DOHH2 (cell line): ENCODE results near the gene SRCAP.

Experiments
- EZH2phosphoT487 ChIP-seq: fragments of 200-600 bp; sonication (generic); IDR thresholded peaks from 2 replicates; pipeline ENCODE4 v1.6.1; 2017; ENCODE audit warnings: borderline replicate concordance, mild to moderate bottlenecking, antibody characterized with exemption, low read length, moderate library complexity, mixed read lengths
- TF ChIP-seq, protein P1 (sequence below): fragments of 200-600 bp; sonication (generic); IDR thresholded peaks from one replicate; pipeline ENCODE4 v1.5.1; 2014; ENCODE audit warnings: antibody characterized with exemption, mild to moderate bottlenecking, low read depth, low read length; ENCODE audit not compliant: poor library complexity, severe bottlenecking

DNA sequence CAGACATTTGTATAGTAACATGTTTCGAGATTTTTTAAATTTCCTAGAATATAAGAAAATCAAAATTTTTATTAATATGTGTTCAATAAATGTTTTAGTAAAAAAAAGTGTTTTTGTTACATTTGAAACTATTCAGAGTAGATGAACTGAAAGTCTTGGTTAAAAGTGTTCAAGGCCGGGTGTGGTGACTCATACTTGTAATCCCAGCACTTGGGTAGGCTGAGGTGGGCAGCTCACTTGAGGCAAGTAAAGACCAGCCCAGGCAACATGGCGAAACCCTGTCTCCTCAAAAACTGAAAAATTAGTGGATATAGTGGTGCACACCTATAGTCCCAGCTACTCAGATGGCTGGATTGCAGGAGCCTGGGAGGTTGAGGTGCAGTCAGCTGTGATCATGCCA is 32.4 kb downstream of the SRCAP start:
- TF ChIP-seq, protein P1, sequence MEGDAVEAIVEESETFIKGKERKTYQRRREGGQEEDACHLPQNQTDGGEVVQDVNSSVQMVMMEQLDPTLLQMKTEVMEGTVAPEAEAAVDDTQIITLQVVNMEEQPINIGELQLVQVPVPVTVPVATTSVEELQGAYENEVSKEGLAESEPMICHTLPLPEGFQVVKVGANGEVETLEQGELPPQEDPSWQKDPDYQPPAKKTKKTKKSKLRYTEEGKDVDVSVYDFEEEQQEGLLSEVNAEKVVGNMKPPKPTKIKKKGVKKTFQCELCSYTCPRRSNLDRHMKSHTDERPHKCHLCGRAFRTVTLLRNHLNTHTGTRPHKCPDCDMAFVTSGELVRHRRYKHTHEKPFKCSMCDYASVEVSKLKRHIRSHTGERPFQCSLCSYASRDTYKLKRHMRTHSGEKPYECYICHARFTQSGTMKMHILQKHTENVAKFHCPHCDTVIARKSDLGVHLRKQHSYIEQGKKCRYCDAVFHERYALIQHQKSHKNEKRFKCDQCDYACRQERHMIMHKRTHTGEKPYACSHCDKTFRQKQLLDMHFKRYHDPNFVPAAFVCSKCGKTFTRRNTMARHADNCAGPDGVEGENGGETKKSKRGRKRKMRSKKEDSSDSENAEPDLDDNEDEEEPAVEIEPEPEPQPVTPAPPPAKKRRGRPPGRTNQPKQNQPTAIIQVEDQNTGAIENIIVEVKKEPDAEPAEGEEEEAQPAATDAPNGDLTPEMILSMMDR: no peak
- no peak for TF ChIP-seq EZH2phosphoT487
